GM12872 (cell line): ENCODE data around the gene WNK2.

Experiments used
- TF ChIP-seq, protein P1 (sequence below): IDR thresholded peaks from 3 replicates; pipeline ENCODE4 v1.5.1; 2011; ENCODE audit warnings: low read depth, mild to moderate bottlenecking, low read length, moderate library complexity; ENCODE audit not compliant: insufficient read depth

Gene WNK2

DNA sequence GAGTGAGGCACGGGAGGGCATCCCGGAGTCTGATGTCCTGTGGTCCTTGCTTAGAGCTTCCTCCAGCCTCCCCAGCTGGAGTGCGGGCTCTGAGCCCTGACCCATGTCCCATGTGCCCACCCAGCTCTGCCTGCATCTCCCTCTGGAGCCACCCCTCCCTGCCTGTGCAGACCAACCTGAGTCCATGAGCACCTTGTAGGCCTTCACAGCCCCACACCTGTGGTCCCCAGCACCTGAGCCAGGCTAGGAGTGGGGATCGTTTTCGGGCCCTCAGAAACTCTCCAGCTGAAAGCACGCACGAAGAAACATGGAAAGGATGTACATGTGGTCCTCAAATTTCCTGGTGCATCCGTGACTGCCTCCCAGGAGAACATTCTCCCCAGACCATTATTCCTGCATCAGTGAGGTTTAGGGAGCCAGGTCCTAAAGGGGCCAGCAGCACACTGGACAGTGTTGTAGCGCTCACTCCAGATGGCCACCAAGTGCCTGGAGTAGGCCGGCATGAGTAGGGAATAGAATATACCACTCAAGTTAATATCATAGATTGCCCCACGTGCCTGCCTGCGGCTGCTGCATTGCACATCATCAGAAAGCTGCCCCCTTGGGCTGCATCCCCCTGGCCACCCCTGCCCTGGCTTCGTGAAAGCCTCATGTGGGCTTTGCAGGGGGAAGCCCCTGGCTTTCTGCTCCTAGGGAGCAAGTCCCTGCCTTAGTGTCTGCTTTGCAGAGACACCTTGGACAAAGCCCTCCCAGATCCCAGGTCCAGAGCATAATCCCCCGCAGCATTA is 80.6 kb downstream of the WNK2 start:
- TF ChIP-seq, protein P1, sequence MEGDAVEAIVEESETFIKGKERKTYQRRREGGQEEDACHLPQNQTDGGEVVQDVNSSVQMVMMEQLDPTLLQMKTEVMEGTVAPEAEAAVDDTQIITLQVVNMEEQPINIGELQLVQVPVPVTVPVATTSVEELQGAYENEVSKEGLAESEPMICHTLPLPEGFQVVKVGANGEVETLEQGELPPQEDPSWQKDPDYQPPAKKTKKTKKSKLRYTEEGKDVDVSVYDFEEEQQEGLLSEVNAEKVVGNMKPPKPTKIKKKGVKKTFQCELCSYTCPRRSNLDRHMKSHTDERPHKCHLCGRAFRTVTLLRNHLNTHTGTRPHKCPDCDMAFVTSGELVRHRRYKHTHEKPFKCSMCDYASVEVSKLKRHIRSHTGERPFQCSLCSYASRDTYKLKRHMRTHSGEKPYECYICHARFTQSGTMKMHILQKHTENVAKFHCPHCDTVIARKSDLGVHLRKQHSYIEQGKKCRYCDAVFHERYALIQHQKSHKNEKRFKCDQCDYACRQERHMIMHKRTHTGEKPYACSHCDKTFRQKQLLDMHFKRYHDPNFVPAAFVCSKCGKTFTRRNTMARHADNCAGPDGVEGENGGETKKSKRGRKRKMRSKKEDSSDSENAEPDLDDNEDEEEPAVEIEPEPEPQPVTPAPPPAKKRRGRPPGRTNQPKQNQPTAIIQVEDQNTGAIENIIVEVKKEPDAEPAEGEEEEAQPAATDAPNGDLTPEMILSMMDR = no peak

DNA sequence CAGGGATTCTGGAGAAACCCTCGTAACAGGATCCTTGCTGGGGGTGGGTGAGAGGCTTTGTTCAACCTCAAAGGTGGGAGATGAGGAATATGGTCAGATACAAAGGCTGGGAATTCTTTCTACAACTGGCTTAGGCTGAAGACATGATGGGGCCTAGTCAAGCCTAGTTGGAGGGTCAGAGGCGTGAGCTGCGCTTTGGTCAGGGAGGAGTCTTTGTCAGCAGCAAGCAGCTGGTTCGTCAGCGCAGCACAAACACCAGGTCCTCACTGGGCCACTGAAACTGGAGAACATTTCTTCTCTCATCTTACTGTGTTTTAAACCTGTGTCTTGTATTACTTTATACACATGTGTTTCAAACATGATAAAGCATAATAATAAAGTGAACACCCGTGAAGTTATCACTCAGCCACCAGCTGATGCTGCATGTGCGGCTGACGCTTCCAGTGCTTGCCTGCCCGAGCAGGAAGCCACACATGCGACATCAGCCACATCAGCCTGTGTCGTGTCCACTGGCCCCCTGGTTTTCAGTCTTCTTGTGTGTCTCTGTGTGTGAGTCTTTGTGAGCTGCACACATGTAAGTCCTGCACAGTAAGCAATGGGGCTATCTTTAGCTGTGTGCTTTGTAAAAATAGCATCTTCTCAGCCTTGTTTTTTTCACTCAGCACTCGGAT is 81.5 kb downstream of the WNK2 start:
- TF ChIP-seq, protein P1 = no peak

DNA sequence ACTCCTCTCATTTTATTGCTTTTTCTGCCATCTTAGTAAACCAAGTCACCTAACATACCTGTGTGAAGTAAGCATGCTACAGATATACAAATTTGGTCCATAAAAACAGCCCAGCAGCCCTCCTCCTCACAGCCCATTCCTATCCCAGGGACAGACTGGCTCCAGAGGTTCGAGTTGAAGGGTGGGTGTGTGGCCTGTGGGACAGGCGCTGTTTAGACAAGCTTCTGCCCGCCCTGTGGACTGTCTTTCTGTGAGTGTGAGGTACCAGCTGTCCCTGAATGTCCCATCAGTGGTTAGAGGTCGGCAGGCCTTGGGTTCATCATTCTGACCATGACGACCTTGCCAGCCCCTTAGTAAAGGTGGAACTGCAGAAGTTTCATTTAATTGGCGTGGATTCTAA is 82.0 kb downstream of the WNK2 start:
- TF ChIP-seq, protein P1 = no peak

DNA sequence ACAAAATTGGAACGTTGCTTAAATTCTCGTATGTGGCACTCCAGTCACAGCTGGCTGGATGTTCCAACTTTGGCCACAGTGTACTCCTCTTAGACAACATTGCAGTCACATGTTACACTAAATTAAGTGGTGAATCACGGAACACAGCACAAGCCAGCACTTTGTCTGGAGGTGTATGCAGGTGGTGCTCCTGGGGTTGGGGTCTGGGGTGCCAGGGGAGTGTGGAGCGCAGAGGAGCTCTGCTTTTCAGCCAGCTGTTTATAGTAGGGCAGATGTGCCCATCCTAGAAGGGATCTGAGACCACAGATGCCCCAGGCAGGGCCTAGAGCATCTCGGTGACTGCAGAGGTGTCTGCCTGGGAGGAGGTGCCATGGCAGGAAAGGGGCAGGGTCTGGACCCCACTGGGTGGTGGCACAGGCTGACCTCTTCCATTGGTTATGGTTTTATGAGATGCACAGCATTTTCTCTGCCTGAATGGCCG is 82.6 kb downstream of the WNK2 start:
- TF ChIP-seq, protein P1 = no peak

DNA sequence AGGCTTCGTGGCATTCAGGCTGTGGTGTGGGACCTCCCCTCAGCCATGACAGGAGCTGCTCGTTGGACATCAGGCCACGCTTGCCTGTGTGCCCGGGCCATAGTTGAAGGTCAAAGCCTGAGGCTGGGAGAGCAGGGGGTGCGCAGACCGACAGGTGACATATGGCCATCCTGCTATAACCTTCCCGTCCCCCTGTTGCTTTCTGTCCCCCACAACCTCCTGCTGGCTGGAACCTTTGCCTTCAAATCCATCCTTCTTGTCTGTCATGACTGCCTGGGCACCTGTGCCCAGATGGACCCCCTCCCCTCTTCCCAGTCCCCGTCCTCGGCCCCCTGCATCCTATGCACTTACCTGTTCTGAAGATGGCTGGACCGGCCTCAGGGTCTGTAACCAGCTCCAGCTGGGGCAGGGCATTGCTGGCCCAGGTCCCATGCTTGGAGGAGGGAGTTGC is 83.2 kb downstream of the WNK2 start:
- TF ChIP-seq, protein P1 = no peak

DNA sequence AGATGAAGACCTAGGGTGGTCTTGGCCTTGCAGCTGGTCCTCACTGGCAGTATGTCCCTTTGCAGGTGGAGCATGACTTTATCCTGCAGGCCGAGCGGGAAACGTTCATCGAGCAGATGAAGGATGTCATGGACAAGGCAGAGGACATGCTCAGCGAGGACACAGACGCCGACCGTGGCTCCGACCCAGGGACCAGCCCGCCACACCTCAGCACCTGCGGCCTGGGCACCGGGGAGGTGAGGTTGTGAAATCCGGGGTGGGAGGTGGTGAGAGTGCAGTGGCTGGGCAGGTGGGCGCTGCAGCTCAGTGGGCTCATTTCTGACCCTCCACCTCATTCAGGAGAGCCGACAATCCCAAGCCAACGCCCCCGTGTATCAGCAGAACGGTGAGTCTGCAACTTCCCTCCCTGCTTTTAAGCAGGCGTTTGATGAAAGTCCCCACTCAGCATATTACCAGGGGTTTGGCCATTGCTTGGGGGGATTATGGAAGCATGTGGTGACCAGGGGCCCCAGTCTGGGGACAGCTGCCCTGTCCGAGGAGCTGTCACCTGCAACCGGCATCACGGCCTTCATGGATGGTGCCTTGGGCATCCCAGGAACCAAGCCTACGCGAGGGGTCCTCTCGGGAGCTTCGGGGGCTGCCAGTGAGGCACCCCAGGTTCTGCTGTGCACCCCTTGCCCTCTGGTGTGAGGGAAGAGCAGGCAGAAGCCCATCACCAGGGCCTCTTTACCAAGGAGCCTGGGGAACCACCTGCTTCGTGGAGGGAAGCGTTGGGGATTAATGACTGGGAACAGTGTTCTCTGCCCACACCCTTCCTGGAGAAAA is 84.0 kb downstream of the WNK2 start:
- TF ChIP-seq, protein P1 = no peak
